Body of pancreas (tissue), 4 donors: ENCODE measurements around the gene UBE2I.

ENCODE experiments used
- CTCF ChIP-seq, 7 experiments: fragments of 450-650 bp in 4 of 7; fragments of 200-600 bp in 3 of 7; sonication (generic) in 3 of 7; IDR thresholded peaks; one replicate each; pipeline ENCODE4 v1.5.1; 2016 to 2019; ENCODE audit warnings: antibody characterized with exemption in 7 of 7
- POLR2A ChIP-seq, 3 donors: fragments of 450-650 bp; IDR thresholded peaks; one replicate each; pipeline ENCODE4 v1.6.1; 2016; ENCODE audit warnings: antibody characterized with exemption in 3 of 3, mild to moderate bottlenecking in 2 of 3

GRCh38 chr16:1276580-1276878 lies 32.9 kb upstream of the UBE2I start:
- TF ChIP-seq CTCF (IDR thresholded peaks at IDR 0.05) (no peak), POLR2A (IDR thresholded peaks at IDR 0.05) (no peak)
